Stimulated activated CD4-positive, alpha-beta T cell treated with anti-CD3 and anti-CD28 coated beads, Interleukin-1b, Interleukin-23, amount 100 ng/mL, for 24 hours (primary cell): Measurements from ENCODE around the gene FUBP1.
"Not testable (repeated sequence)": the region's sequence is repeated elsewhere in the genome, so short reads cannot be mapped to it uniquely, and the experiment has no call there.

Source experiments
- DNase-seq, 4 experiments: peaks; one replicate each; pipeline ENCODE4 v3.0.0-alpha.2; 2020; ENCODE audit warnings: low read depth in 4 of 4, low spot score in 1 of 4

The FUBP1 gene

GRCh38 chr1:77978969-77979876 is at the start of gene FUBP1:
Gene FUBP1 (minus strand): TSS chr1:77979072. CDS start chr1:77979004, 68 bp downstream.
- peak; percentile 82 to 89 (median 86) for DNase-seq

- DNase-seq, result not testable (repeated sequence)
Observed at GRCh38 chr1:78021134-78021533, 42.3 kb upstream of the FUBP1 start.

GRCh38 chr1:78019024-78019423 is 40.2 kb upstream of the FUBP1 start:
- DNase-seq, result no peak

GRCh38 chr1:78015148-78015547 is 36.3 kb upstream of the FUBP1 start:
- no peak for DNase-seq

- DNase-seq, result no peak
Observed at GRCh38 chr1:78011050-78011449, 32.2 kb upstream of the FUBP1 start.

GRCh38 chr1:78009836-78010235 is 31.0 kb upstream of the FUBP1 start:
- no peak for DNase-seq

GRCh38 chr1:78009276-78009675 is 30.4 kb upstream of the FUBP1 start:
- no peak for DNase-seq

GRCh38 chr1:78007677-78008341 is 28.9 kb upstream of the FUBP1 start:
- DNase-seq, result no peak

- no peak for DNase-seq
Observed at GRCh38 chr1:78006521-78006920, 27.6 kb upstream of the FUBP1 start.

- DNase-seq, result no peak
Observed at GRCh38 chr1:78005755-78006154, 26.9 kb upstream of the FUBP1 start.

- no peak for DNase-seq
Observed at GRCh38 chr1:78005448-78005722, 26.5 kb upstream of the FUBP1 start.

GRCh38 chr1:78004719-78005447 is 26.0 kb upstream of the FUBP1 start, which contains the start of gene DNAJB4:
Gene DNAJB4 (plus strand): TSS chr1:78004939. CDS start chr1:78005111, 172 bp downstream.
- peak; percentile 21 to 34 (median 26) for DNase-seq

- DNase-seq, result peak in 3 of 4 experiments; percentile 14 to 20 (median 20)
Observed at GRCh38 chr1:78003882-78004718, 25.2 kb upstream of the FUBP1 start.

- no peak for DNase-seq
Observed at GRCh38 chr1:78003070-78003746, 24.3 kb upstream of the FUBP1 start.

- not testable (repeated sequence) for DNase-seq
Observed at GRCh38 chr1:78000536-78000935, 21.7 kb upstream of the FUBP1 start.

GRCh38 chr1:77996734-77997133 is 17.9 kb upstream of the FUBP1 start:
- DNase-seq, result no peak

- no peak for DNase-seq
Observed at GRCh38 chr1:77994117-77994705, 15.3 kb upstream of the FUBP1 start.

GRCh38 chr1:77991638-77992037 is 12.8 kb upstream of the FUBP1 start:
- no peak for DNase-seq

GRCh38 chr1:77990629-77991204 is 11.8 kb upstream of the FUBP1 start:
- no peak for DNase-seq
